HUES64 (cell line): ENCODE results near the gene RRAS. TPM values are rescaled to one million over a fixed set of nuclear protein-coding genes. Genes with fewer than 3 reads are reported as not detected.

ENCODE experiments used
- H3K27ac ChIP-seq: 2 replicates; pipeline ENCODE4 v1.7.0; 2013; ENCODE audit warnings: low read depth, low read length, inconsistent platforms
- H3K27me3 ChIP-seq: 2 replicates; pipeline ENCODE4 v1.6.1; 2013; ENCODE audit warnings: mild to moderate bottlenecking, low read length; ENCODE audit not compliant: insufficient read depth
- H3K36me3 ChIP-seq: 2 replicates; pipeline ENCODE4 v1.6.1; 2013; ENCODE audit warnings: mild to moderate bottlenecking, low read length; ENCODE audit not compliant: insufficient read depth
- H3K4me1 ChIP-seq: 2 replicates; pipeline ENCODE4 v1.6.1; 2013; ENCODE audit warnings: mild to moderate bottlenecking, low read length, moderate library complexity; ENCODE audit not compliant: insufficient read depth
- H3K4me3 ChIP-seq: 2 replicates; pipeline ENCODE4 v1.5.1; 2013; ENCODE audit warnings: mild to moderate bottlenecking, low read length, moderate library complexity
- H3K9ac ChIP-seq: 2 replicates; pipeline ENCODE4 v1.6.1; 2013; ENCODE audit warnings: mild to moderate bottlenecking, low read depth, low read length
- H3K9me3 ChIP-seq: 2 replicates; pipeline ENCODE4 v1.6.1; 2013; ENCODE audit warnings: low read depth, low read length; ENCODE audit not compliant: insufficient read depth
- WGBS: fragments of 150-250, 120-280 bp; methylation state at CpG from one replicate; pipeline ENCODE4 v1.1.7; 2013; ENCODE audit warnings: missing lambda C conversion rate; 5-methylcytosine and 5-hydroxymethylcytosine counted together
- polyA plus RNA-seq, 2 experiments: library from polyadenylated mRNA; stranded (reverse); fragments of 50-300 nt; gene quantifications; one replicate each; pipeline ENCODE4 v1.2.3, GENCODE V29; 2013

The RRAS gene
- 6.7 TPM for polyA plus RNA-seq (2013, experiment 1 of 2)
- 11.5 TPM for polyA plus RNA-seq (2013, experiment 2 of 2)

- Histone ChIP-seq H3K9ac (peak within 1 kb of the TSS; percentile 96), H3K27ac (peak within 1 kb of the TSS; percentile 98), H3K4me3 (peak within 1 kb of the TSS; percentile 68), H3K27me3 (no peaks in the 10 kb centered on the region), H3K36me3 (peaks cover 7% of the 10 kb centered on the region; the same call in 1 of the 2 replicates), H3K4me1 (peaks cover 13% of the 10 kb centered on the region), H3K9me3 (no peaks in the 10 kb centered on the region)
- WGBS, result under 1% methylated on average over 51 of the region's 51 CpGs
Measured at GRCh38 chr19:49640113-49640898, at the start of gene RRAS. TSS of gene RRAS (minus strand) at chr19:49640143. CDS start at chr19:49640098, 45 bp downstream.

GRCh38 chr19:49689133-49690078, 49.5 kb upstream of the RRAS start, which contains the start of gene ADM5:
TSS of gene ADM5 (plus strand) at chr19:49689594. CDS start at chr19:49689838, 244 bp downstream.
- peaks cover 6% of the 10 kb centered on the region for H3K4me1 ChIP-seq
- no peaks in the 10 kb centered on the region for H3K9me3 ChIP-seq
- 90% methylated on average over 54 of the region's 54 CpGs for WGBS
- H3K36me3 ChIP-seq, result peaks cover 45% of the 10 kb centered on the region
- H3K27me3 ChIP-seq, result no peaks in the 10 kb centered on the region
- peak within 1 kb of the TSS; percentile 73 for H3K9ac ChIP-seq
- peak within 1 kb of the TSS; percentile 67 for H3K4me3 ChIP-seq
- H3K27ac ChIP-seq, result peak within 1 kb of the TSS; percentile 78

DNA sequence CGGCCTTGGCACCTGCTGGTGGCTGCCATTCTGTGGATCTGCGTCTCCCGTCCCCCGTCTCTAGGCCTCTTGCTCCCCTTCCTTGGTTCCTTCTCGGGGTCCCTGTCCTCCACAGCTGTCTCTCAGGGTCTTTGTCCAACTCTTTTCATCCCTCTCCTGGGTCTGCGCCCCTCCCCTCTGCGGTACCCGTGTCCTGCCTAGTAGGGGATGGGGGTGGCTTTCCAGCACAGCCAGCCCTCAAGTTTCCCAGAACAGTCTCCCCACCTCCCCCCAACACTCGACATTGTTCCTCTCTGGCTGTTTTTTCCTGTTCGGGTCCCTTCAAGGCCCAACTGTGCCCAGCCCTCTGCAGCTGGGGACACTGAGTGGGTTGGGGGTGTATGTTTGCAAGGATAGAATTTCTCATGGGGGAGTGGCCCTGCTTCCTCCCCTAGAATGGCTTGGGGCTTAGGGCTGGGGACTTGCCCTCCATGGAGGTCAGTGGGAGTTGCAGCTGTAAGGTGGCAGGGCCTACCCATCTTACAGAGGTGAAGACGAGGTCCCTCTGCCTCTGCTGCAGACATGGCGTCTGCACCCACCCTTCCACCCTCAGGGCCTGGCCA, 48.7 kb upstream of the RRAS start:
- no peak overlapping the region for H3K9ac ChIP-seq
- WGBS, result 93% methylated on average over 12 of the region's 12 CpGs
- peaks cover 52% of the 10 kb centered on the region for H3K36me3 ChIP-seq

GRCh38 chr19:49687566-49688316, 47.8 kb upstream of the RRAS start:
- no peaks in the 10 kb centered on the region for H3K27me3 ChIP-seq
- H3K27ac ChIP-seq, result no peak overlapping the region
- WGBS, result 88% methylated on average over 25 of the region's 26 CpGs
- H3K4me1 ChIP-seq, result peaks cover 6% of the 10 kb centered on the region
- no peak overlapping the region for H3K9ac ChIP-seq
- H3K9me3 ChIP-seq, result no peaks in the 10 kb centered on the region
- peaks cover 54% of the 10 kb centered on the region for H3K36me3 ChIP-seq
- no peak overlapping the region for H3K4me3 ChIP-seq

More for the DNA sequence above, 48.7 kb upstream of the RRAS start:
- H3K4me3 ChIP-seq, result no peak overlapping the region
- no peaks in the 10 kb centered on the region for H3K27me3 ChIP-seq
- H3K27ac ChIP-seq, result no peak overlapping the region
- no peaks in the 10 kb centered on the region for H3K9me3 ChIP-seq
- peaks cover 6% of the 10 kb centered on the region for H3K4me1 ChIP-seq

DNA sequence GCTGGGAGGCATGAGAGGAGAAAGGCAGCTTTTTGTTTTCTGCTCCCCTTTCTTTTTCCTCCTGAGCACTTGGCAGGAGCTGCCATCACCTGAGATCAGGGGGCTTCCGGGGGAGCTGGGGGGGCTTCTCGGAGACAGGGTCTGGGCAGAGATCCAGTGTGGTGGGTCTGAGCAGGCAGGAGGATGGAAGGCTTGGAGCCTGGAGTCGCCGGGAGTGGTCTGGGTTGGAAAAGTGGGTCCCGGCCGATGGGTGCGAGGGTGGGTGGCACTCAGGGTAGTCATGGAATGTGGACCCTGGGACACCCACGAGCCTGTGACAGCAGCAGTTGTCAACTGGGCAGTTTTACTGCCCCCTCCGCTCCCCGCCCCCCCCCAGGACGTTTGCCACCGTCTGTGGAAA, 47.2 kb upstream of the RRAS start:
- Histone ChIP-seq H3K27me3 (no peaks in the 10 kb centered on the region), H3K4me3 (no peak overlapping the region), H3K27ac (no peak overlapping the region), H3K9ac (no peak overlapping the region), H3K36me3 (peaks cover 60% of the 10 kb centered on the region), H3K4me1 (peaks cover 6% of the 10 kb centered on the region), H3K9me3 (no peaks in the 10 kb centered on the region)
- 93% methylated on average over 12 of the region's 12 CpGs for WGBS

DNA sequence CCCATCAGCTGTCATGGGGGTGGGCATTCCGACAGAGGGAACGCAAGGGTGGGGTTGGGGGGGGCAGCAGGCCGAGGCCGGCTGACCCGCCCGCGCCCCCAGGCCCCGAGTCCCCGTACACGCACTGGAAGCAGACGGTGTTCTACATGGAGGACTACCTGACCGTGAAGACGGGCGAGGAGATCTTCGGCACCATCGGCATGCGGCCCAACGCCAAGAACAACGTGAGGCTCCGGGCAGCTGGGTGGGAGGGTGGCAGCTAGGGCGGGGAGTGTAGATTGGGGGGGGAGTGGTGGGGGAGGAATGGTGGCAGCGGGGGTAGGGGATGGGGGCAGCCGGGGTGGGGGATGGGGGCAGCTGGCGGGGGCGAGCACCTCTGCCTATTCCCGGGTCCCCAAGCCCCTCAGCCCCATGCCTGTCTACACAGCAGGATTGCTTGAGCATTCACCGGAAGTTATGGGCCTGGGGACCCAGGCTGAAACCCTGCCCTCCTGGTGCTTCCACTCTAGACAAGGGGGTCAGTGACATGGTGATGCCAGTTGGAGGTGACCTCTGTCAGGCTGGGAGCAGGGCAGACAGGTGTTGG, 46.7 kb upstream of the RRAS start:
- H3K27me3 ChIP-seq, result no peaks in the 10 kb centered on the region
- H3K9me3 ChIP-seq, result no peaks in the 10 kb centered on the region
- H3K9ac ChIP-seq, result no peak overlapping the region
- peaks cover 6% of the 10 kb centered on the region for H3K4me1 ChIP-seq
- 96% methylated on average over 25 of the region's 27 CpGs for WGBS
- H3K27ac ChIP-seq, result no peak overlapping the region
- no peak overlapping the region for H3K4me3 ChIP-seq
- H3K36me3 ChIP-seq, result peaks cover 65% of the 10 kb centered on the region

- WGBS, result 92% methylated on average over 23 of the region's 23 CpGs
- H3K27ac ChIP-seq, result no peak overlapping the region
- H3K9me3 ChIP-seq, result no peaks in the 10 kb centered on the region
- no peaks in the 10 kb centered on the region for H3K27me3 ChIP-seq
- H3K9ac ChIP-seq, result no peak overlapping the region
- H3K4me3 ChIP-seq, result no peak overlapping the region
- peaks cover 71% of the 10 kb centered on the region for H3K36me3 ChIP-seq
- peaks cover 6% of the 10 kb centered on the region for H3K4me1 ChIP-seq
Measured at GRCh38 chr19:49685845-49686332, 45.9 kb upstream of the RRAS start.

- H3K27me3 ChIP-seq, result no peaks in the 10 kb centered on the region
- H3K9ac ChIP-seq, result no peak overlapping the region
- no peak overlapping the region for H3K4me3 ChIP-seq
- peaks cover 5% of the 10 kb centered on the region for H3K4me1 ChIP-seq
- H3K27ac ChIP-seq, result no peak overlapping the region
- WGBS, result 95% methylated on average over 13 of the region's 13 CpGs
- peaks cover 72% of the 10 kb centered on the region for H3K36me3 ChIP-seq
- no peaks in the 10 kb centered on the region for H3K9me3 ChIP-seq
Measured at GRCh38 chr19:49684983-49685553, 45.1 kb upstream of the RRAS start.

DNA sequence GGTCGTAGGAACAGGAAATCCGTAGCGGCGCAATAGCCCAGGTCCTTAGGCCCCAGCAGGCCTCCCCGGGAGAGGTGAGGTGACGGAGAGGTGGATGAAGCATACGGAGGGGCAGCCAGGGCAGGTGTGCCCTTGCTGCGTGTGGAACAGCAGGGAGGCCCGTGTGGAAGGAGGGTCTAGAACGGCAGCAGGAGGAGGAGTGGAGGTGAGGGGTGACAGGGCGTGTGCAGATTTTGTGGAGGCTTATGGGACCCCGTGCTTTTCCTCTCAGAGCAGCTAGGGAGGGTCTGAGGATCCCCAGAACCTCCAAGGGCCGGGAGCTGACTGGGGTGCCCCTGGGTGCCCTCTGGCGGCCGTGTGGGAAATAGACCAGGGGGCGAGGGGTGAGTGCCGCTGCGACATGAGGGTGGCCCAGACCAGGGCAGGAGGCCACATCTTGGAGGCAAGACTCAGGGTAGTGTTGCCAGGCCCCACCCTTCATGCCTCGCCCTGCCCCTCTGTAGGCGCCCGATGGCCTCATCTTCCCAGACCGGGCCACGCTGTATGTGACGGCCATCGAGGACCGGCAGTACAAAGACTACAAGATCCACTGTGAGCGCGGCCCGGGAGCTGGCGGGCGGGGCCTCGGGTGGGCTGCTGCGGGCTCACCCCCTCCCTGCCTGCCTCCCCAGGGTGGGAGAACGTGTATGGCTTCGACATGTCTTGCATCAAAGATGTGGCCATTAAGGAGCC, 44.5 kb upstream of the RRAS start:
- H3K9me3 ChIP-seq, result no peaks in the 10 kb centered on the region
- H3K27ac ChIP-seq, result no peak overlapping the region
- peaks cover 10% of the 10 kb centered on the region for H3K4me1 ChIP-seq
- peaks cover 72% of the 10 kb centered on the region for H3K36me3 ChIP-seq
- no peak overlapping the region for H3K4me3 ChIP-seq
- no peak overlapping the region for H3K9ac ChIP-seq
- H3K27me3 ChIP-seq, result no peaks in the 10 kb centered on the region
- WGBS, result 93% methylated on average over 35 of the region's 35 CpGs
